ENCODE results near the gene FOXC1. TPM values are rescaled to one million over a fixed set of nuclear protein-coding genes. Genes with fewer than 3 reads are reported as not detected.

FOXC1 gene
- total and polyA plus RNA-seq, 9 of the 15 experiments (the other 6 are each of a cell fraction or from before 2014, with no cell fraction given) = not detected

GRCh38 chr6:1631251-1631650 is 21.5 kb downstream of the FOXC1 start:
- peak in 1 of 4 experiments; percentile 9 for DNase-seq (ENCODE audit: extremely low read depth in 1 of 4, low spot score in 3 of 4)
- TF ChIP-seq TEAD4 (IDR thresholded peaks at IDR 0.05; ENCODE audit: low read length) (peak; percentile 40), TEAD4 (CRISPR knock-in tag; IDR thresholded peaks at IDR 0.05; ENCODE audit: borderline replicate concordance) (no peak), CEBPG (CRISPR knock-in tag; IDR thresholded peaks at IDR 0.05) (no peak), CEBPG (tag; conservative IDR thresholded peaks at IDR 0.05 in 1 of 2, IDR thresholded peaks at IDR 0.05 in 1 of 2) (0 out of 4 replicates have a peak, but pooled peaks of 1 of the 2 experiments have one; percentile 2), ZFP30 (CRISPR knock-in tag; IDR thresholded peaks at IDR 0.05; ENCODE audit: borderline replicate concordance) (no peak), HMBOX1 (IDR thresholded peaks at IDR 0.05) (no peak), PCBP2 (IDR thresholded peaks at IDR 0.05; ENCODE audit: low read depth, low read length, poor library complexity, severe bottlenecking) (no peak), ETS1 (conservative IDR thresholded peaks at IDR 0.05; ENCODE audit: control insufficient read depth, low read depth, low read length) (no peak), CBFA2T2 (conservative IDR thresholded peaks at IDR 0.05) (peak; percentile 38), CBFA2T3 (IDR thresholded peaks at IDR 0.05) (peak; percentile 34; the same call in 1 of the 2 replicates), ZNF175 (CRISPR knock-in tag; IDR thresholded peaks at IDR 0.05; ENCODE audit: low read depth) (0 out of 2 replicates have a peak, but pooled peaks have one; percentile 35), TSHZ1 (CRISPR knock-in tag; IDR thresholded peaks at IDR 0.05) (no peak), ZEB2 (IDR thresholded peaks at IDR 0.05) (peak; percentile 58), CGGBP1 (CRISPR knock-in tag; IDR thresholded peaks at IDR 0.05) (no peak), TCF3 (CRISPR knock-in tag; IDR thresholded peaks at IDR 0.05) (peak; percentile 59), CEBPB (tag; IDR thresholded peaks at IDR 0.05) (peak; percentile 39; the same call in 1 of the 2 replicates), PRMT5 (CRISPR knock-in tag; IDR thresholded peaks at IDR 0.05) (no peak)
- intact Hi-C loops (cut with micrococcal nuclease) (no loop called here), in situ Hi-C loops (cut with MboI) (no loop called here)
- Histone ChIP-seq H3K27ac (ENCODE audit: extremely low read depth, low read depth, low read length) (no peak overlapping the region), H3K9me3 (replicated peaks; ENCODE audit: control insufficient read depth, insufficient read depth, low read depth, low read length) (no peaks in the 10 kb centered on the region), H3K27me3 (ENCODE audit: control insufficient read depth in 2 of 2, insufficient read depth in 2 of 2, low read length in 2 of 2) (peaks cover 52 to 67% of the 10 kb centered on the region in 2 experiments), H3K9ac (ENCODE audit: insufficient read depth in 1 of 2, low read depth in 2 of 2, low read length in 2 of 2) (no peak overlapping the region), H4K20me1 (replicated peaks; ENCODE audit: control insufficient read depth, insufficient read depth, low read length) (no peaks in the 10 kb centered on the region; the same call in 1 of the 2 replicates), H3K9me1 (ENCODE audit: control insufficient read depth, insufficient read depth, low read length) (no peaks in the 10 kb centered on the region), H2AFZ (ENCODE audit: low read depth, low read length) (no peak overlapping the region), H3K79me2 (ENCODE audit: control insufficient read depth, insufficient read depth, low read length) (no peaks in the 10 kb centered on the region), H3K4me1 (replicated peaks in 1 of 2; ENCODE audit: control insufficient read depth in 2 of 2, insufficient read depth in 2 of 2, low read length in 2 of 2) (peaks cover 4 to 9% of the 10 kb centered on the region in 2 experiments; a peak in 3 of 5 replicates), H3K4me2 (ENCODE audit: insufficient read depth, low read length) (no peak overlapping the region), H3K4me3 (no peak overlapping the region), H3K36me3 (ENCODE audit: control insufficient read depth, insufficient read depth, low read length) (no peaks in the 10 kb centered on the region)
- no peak for FAIRE-seq
- ATAC-seq = 0 out of 3 replicates have a peak, but pooled peaks have one; percentile 23
- 3% methylated on average over 4 of the region's 4 CpGs for WGBS (ENCODE audit: insufficient coverage, low coverage, missing lambda C conversion rate)
- CTCF ChIA-PET (ENCODE audit: low intra/inter-chr PET ratio) = no interaction called here
- POLR2A ChIA-PET = interaction anchor here (0.6 to 1.1 kb wide), 2 partner anchors 9 to 801 kb away, joined by 3 to 5 read pairs; no protein-coding TSS in a partner anchor
- no TSS peak for BruUV-seq (replicated peaks)

Data from K562 (cell line).